HG02759 (cell line): ENCODE results near the gene MRC1.
"Not testable (repeated sequence)": the region's sequence is repeated elsewhere in the genome, so short reads cannot be mapped to it uniquely, and the experiment has no call there.

Experiments
- ATAC-seq: cut with Tn5 transposase; IDR thresholded peaks from one replicate; pipeline ENCODE4 v1.9.1; 2021; ENCODE audit warnings: mild to moderate bottlenecking, moderate library complexity; ENCODE audit not compliant: unreplicated experiment

MRC1 gene

DNA sequence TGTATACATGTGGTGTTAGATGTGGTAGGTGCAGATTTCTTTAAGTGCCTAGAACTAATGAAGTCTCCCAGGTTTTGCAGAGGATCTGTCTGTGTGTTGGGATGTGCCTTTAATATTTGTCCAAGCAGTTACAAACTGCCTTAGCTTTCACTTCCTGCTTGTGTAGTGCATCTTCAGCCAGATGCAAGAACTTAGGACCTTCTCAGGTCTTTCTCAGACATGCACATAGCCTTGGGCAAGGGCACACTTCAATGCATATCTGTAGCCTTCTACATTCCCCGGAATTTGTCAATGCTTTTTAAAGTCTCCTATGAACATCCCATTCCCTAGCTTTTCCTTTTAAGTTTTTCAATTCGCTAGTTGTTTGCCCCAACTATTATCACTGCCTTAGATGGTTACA is 95.4 kb downstream of the MRC1 start:
- no peak for ATAC-seq

DNA sequence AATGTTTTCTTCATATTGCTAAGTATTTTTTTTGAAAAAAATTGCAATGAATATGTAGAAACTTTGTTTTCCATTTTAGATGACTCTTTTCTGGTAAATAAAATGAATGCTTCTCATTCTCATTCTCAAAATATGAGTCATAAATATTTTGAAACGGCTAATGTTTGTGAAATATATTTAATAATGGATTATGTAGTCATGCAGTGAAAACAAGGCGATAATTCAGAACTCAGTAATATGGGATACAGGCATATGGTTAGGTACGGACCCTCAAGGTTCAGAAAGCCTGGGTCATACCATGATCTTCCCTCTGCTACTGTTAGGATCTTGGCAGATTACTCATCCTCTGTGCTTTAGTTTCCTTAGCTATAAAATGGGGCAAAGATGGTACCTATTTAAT is 96.3 kb downstream of the MRC1 start:
- no peak for ATAC-seq

DNA sequence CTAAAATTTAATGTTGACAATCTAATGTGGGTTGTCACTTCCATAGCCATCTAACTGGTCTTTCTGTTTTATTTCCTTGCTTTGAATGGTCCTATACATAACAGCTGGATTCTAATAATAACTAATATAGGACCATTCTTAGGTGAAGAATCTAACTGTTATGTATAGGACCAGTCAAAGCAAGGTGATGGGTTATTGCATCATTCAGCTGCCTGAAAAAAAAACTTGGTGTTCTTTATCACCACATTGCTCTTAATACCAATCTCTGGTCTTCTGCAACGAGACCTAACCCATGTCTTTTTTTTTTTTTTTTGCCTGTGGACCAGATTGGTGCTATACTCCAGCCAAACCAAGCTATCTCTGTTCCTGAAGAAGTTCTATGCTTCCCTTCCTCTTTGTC is 96.9 kb downstream of the MRC1 start:
- ATAC-seq, result no peak

DNA sequence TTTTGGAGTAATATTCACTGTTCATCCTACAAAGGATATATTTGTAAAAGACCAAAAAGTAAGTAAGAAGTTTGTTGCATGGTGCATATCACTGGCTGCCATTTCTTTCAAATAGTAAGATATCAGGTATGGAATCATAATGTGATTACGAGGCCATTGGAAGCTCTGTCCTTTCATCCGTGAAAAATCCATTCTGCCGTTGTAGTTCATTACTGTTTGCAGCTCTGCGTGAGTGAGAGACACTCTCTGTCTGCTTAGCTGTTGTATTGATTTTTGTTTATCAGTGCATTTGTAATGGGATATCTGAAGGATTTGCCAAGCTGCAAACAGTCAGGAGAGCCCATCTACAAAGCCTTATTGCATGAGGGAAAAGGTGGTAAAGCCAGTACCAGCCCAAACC is 98.5 kb downstream of the MRC1 start:
- no peak for ATAC-seq

DNA sequence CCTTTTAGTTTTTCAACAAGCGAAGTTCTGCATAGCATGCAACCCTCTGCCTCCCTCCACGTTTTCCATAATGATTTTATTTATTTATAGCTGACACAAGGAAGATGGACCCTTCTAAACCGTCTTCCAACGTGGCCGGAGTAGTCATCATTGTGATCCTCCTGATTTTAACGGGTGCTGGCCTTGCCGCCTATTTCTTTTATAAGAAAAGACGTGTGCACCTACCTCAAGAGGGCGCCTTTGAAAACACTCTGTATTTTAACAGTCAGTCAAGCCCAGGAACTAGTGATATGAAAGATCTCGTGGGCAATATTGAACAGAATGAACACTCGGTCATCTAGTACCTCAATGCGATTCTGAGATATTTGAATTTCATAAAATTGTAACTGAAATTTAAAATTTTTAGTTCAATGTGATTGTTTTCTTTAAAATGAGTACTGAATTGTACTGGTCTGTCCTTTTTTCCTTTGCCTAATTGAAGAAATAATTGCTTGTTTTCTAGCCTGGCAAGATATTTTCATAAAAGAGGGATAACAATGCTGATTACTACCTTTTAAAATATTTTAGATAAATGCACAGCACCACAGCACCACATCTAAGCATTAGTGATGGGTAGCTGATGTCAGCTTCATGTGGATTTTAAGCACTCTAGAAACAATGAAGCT is 101.1 kb downstream of the MRC1 start:
- ATAC-seq, result peak; percentile 60

DNA sequence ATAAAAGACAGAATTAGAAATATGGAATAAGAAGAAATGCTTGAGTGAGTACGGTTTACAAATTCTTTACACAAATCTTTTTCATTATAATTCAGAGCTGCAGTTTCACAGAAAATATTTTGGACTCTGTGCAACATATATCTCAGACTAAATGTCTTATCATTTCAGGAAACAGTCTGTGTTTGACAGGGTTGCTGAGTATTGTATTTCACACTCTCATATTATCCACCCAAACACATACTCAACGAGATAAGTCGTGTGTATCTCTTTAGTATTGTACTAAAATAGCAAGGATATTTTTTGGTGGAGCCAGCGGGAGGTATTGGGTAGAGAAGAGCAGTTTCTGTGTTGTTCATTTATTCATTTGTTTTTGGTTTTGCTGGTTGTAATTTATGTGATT is 103.6 kb downstream of the MRC1 start:
- ATAC-seq, result no peak

DNA sequence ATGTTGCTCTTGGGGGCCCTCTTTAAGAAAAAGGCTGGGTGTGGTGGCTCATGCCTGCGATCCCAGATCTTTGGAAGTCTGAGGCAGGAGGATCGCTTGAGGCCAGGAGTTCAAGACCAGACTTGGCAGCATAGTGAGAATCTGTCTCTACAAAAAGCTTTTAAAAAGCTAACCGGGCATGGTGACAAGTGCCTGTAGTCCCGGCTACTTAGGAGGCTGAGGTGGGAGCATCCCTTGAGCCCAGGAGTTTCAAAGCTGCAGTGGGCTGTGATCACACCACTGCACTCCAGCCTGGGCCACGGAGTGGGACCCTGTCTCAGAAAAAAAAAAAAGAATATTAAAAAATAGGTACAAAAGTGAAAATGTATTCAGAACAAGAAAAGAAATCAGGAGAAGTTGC is 104.5 kb downstream of the MRC1 start:
- no peak for ATAC-seq

DNA sequence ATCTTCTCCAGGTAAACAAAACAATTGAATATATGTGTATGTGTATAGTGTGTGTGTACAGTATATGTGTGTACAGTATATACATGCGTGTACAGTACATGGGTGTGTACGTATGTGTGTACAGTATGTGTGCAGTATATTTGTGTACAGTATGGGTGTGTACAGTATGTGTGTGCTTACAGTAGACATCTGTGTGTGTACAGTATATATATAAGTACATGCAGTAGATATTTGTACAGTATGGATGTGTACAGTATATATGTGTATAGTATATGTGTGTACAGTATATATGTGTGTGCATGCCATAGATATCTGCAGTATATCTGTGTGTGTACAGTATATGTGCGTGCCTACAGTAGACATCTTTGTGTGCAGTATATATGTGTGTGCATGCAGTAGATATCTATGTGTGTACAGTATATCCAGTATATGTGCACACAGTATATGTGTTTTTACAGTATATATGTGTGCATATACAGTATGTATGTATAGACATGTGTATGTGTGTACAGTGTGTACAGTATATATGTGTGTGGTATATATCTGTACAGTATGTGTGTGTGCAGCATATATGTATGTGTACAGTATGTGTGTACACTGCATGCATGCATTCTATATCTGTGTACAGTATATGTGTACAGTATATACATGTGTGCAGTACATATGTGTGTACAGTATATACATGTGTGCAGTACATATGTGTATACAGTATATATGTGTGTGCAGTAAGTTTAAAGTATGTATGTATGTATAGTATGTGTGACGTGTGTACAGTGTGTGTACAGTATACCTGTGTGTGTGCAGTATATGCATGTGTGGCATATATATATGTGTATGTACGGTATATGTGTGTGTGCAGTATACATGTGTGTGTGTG is 105.3 kb downstream of the MRC1 start:
- ATAC-seq, result no peak

DNA sequence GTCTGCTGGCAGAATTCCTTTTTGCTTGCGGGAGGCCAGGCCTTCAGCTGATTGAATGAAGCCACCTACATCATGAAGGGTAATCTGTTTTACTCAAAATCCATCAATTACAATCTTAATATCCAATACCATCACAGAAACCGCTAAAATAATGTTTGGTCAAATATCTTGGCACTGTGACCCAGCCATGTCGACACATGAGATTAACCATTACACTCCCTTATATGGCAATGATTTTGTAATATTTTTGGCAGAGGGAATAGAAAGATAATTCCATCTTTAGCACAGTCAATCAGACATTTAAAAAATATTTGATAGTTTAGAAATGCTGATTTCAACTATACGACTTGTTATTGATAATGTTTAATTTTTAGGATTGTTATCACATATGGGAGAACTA is 106.0 kb downstream of the MRC1 start:
- no peak for ATAC-seq

DNA sequence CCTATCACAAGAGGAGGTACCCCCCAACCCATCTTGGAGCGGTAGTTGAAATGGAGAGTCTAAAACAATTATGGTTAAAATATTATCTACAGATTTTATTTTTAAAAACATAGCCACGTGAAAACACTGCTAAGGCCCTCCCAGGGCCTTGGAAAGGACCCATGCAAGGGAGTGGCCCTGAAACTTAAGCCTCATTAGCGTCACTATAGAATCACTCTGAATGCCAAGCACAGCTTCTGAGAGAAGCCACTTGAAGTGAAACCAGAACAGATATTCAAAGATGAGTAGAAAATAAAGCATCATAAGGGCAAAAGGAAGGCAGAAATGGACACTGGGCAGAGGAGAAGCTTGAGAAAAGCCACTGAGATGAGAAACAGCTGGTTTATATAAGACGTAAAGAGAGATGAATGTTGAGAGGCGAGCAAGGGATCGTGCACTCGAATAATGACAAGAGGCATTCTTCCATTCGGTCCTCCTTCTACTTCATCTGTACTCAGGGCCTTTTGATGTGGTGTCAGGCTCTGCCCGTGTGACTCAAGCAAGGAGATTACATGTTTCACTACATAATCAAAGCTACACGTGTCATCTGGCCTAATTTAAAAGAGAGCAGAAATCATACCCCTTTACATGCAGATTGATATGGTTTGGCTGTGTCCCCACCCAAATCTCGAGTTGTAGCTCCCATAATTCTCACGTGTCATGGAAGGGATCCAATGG is 109.2 kb downstream of the MRC1 start:
- no peak for ATAC-seq

DNA sequence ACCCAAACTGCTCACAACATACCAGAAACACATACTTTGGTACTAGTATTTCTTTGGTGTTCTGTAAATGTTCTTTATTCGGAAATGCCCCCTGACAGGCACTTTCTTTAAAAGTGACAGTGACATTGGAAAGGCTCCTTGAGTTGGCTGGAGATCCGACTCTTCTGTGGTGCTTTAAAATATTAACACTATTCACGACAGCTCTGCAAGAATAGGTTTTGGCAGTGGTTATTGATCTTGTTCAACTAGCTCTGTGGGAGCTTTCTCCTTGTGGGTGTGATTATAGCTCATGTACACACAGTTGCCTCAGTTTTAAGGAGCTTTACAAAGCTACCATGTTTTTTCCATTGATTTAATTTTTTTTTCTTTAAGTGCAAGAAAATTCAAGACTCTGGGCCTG is 112.2 kb downstream of the MRC1 start:
- ATAC-seq, result no peak

DNA sequence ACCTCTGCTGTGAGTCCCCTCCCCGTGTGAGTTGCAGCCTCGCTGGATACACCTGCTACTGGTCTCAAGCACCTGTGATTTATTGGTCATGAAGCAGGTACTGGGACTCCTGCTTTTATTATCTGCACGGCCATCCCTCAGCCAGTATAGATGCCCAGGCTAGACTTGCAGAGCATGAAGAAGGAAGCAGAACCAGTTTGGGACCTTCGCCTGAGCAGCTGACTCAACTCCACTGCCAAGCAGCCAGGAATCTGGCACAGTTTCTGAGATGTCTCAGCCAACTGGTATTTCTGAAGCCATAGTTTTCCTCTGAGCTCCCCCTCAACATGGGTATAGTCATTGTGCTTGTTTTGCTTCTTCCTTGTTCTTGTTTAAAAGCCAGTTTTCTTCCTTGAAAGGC is 114.6 kb downstream of the MRC1 start:
- no peak for ATAC-seq

DNA sequence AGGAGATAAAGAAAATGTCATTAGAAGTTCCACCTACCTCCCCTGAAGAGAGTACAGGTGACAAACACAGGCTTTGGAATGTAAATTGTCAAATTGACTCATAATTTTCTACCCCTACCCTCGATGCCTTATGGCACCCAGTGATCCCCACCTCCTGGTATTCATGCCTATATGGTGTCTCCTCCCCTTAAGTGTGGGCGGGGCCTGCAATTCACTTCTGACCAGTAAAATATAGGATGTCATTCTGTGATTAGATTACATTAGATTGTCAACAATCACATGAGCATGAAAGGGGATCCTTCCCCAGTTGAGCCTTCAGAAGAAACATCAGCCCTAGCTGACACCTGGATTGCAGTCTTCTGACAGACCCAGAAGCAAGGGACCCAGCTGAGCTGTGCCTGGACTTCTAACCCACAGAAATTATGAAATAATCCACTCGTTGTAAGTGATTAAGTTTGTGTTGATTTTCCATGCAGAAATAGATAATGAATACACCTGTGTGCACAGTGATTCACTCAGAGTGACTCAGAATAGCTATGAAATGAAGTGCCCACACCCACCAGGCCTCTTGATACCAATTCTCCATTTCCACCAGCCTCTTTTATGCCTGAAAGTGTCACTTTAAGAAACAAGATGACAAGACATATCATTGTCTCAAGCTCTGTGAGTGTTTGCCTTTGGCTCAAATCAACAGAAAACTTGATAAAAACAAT is 134.0 kb downstream of the MRC1 start:
- no peak for ATAC-seq

DNA sequence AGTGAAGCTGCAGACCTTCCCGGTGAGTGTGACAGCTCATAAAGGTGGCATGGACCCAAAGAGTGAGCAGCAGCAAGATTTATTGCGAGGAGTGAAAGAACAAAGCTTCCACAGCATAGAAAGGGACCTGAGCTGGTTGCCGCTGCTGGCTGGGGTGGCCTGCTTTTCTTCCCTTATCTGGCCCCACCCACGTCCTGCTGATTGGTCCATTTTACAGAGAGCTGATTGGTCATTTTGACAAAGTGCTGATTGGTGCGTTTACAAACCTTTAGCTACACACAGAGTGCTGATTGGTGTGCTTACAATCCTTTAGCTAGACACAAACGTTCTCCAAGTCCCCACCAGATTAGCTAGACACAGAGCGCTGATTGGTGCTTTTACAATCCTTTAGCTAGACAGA is 141.1 kb downstream of the MRC1 start:
- not testable (repeated sequence) for ATAC-seq

DNA sequence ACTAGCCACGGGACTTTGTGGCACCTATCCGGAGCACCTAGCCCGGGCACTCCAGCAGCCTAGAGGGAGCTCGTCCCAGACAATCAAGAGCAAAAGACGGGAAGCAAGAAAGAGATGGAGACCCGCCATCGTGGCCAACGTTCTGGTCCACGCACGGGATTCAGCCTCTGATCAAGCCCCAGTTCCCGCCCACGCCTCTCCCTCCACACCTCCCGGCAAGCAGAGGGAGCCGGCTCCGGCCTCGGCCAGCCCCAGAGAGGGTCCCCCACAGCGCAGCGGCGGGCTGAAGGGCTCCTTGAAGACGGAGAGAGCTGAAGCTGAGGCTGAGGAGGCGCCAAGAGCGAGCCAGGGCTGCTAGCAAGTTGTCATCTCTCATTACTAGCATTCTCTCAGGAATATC is 141.6 kb downstream of the MRC1 start:
- ATAC-seq, result no peak

DNA sequence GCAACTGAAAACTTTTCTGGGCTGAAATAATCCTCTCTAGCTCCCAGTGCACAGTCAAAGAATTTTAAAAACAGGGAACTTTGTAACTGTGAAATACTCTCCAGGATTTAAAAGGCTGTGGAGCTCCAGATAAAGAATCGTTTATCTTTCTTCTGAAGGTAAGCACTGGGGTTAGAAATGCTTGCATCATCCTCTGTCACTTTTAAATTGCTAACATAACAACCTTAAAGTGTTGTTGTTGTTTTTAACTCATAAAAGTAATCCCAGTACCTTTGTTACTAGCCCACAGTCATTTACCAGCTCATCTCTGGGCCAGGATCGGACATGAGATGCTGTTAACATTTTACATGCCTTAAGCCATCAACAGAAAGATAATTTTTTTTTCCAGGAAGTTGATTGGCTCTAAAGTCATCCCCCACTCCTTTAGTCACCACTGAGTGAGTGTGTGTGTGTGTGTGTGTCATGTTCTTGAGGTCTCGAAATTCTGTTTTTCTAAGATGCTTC is 142.8 kb downstream of the MRC1 start, which contains the start of gene SLC39A12:
SLC39A12 (plus strand) TSS at position 51 of the 504 bp plus-strand sequence. CDS start 1,359 bp downstream, outside the sequence.
- no peak for ATAC-seq

DNA sequence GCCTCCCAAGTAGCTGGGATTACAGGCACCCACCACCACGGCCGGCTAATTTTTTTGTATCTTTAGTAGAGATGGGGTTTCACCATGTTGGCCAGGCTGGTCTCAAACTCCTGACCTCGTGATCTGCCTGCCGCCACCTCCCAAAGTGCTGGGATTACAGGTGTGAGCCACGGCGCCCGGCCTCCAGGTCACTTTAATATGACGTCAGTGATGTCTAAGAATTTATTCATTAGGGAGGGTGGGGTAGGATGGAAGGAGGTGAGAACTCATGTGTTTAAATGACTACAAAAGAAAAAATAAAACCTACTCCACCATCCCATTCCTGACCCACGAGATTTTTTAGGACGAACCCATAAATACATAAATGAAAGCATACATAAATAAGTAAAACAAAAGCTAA is 145.2 kb downstream of the MRC1 start:
- ATAC-seq, result not testable (repeated sequence)

DNA sequence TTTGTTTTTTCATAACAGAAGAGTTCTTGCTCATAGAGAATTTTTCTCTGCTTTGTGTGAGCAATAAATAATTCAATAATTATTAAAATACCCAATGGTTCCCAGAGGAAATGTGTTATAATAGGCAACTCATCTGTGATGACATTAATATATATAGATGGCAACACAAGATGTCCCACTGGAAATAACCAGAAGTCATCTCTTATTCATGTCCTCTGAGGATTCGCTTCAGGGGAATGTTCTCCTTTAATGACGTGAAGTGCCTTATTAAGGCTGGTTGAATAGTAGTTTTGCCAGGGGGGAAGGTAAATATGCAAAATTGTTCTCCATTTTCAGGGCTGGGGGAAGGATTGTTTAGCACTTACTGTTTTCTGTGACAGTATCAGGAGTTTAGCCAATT is 145.7 kb downstream of the MRC1 start:
- ATAC-seq, result no peak

DNA sequence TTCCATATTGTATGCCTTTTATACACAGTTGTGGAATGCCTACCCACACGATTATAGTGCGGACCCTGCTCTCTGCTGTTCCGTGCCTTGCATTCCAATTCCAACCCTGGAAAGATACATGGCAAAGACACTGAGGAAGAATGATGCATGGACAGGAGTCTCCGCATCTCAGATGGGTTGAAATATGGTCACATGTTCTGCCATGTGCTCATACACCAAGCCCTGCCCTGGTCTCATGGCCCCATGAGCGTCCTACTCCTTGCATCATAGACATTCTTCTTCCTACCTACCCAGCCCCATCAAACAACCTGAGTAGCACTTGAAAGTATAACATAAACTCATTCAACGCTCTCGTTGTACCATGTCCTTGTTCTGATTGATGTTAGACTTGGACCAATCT is 148.9 kb downstream of the MRC1 start:
- no peak for ATAC-seq

DNA sequence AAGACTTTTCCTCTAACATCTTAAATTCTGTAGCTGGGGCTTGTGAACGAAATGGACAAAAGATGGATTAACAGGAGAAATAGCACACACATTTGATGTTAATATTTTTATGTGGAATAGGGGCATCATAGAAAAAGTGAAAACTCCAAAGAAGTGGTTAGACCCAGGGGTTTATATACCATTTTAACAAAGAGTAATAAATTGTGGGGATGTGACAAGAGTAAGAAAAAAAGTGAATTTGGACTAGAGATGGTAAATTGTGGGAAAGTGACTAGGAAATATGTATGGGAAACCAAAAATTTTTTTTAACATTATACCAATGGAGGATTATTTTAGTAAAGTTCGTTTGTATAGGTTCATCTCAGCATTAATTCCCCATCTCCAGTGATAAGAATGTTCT is 150.7 kb downstream of the MRC1 start:
- ATAC-seq, result no peak
